HG03565 (cell line): Measurements from ENCODE around the gene ENPP7.

ENCODE experiments used
- ATAC-seq: cut with Tn5 transposase; IDR thresholded peaks from one replicate; pipeline ENCODE4 v1.9.1; 2021; ENCODE audit warnings: mild to moderate bottlenecking, moderate library complexity; ENCODE audit not compliant: unreplicated experiment

Gene ENPP7

DNA sequence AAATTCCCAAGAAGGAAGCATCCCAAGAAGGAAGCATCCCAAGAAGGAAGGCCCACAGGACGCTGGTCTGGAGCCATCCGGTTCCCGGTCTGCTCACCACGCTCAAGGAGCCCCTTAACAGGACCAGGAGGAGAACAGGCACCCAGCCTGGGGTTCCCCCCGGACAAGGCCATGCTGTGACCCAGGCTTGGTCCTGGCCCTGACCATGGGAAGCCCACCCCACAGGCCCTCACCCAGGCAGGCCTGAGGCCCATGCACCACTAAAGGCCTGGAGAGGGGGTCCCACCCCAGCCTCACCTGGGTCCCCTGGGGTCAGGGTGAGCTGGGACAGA is 340 bp upstream of the ENPP7 start:
- no peak for ATAC-seq

DNA sequence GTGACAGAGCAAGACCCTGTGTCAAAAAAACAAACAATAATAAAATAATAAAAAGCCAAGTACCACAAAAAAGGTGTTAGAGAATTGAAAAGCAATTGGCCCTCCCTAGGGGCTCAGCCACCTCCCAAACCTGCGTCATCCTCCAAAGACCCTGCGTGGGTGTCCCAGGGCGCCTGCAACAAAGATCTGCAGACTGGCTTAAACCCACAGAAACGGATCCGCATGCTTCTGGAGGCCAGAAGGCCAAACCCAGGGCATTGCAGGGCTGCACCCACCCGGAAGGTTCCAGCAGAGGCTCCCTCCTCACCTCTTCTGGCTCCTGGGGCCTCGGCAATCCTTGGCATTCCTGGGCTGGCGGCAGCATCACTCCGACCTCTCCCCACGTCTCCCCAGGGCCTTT is 1.5 kb downstream of the ENPP7 start:
- ATAC-seq: no peak

DNA sequence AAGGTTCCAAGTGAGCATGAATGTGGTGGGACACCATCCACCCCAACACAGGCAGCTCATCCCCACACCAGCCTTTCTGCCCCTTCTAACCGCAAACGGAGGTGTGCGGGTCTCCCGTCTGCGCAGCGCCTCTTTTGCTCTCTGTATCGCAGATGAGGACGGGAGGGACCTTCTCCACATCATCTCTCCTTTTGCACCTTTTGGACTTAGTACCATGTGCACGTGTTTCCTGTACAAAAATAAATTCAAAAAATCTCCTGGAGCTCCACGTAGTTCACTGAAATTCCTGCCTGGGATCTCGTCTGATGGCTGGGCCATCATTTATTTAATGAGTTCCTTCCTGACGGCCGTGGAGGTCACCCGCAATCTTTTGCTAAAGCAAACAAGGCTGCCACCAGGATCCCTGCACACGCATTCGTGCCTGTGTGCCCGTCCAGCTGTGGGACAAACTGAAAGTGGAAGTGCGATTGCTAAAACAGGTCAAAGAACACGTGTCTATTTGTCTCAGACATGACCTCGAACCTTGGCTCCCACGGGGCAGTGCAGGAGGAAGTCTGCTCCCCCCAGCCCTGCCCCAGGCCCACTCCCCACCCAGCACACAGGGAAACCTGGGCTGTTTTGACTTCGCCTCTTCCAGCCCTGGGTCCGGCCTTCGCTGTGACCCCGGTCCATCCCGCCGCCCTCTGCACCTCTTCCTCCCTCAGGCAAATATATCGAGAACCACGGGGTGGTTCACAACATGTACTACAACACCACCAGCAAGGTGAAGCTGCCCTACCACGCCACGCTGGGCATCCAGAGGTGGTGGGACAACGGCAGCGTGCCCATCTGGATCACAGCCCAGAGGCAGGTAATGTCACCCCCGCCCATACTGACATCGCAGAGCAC is 2.3 kb downstream of the ENPP7 start:
- no peak for ATAC-seq

DNA sequence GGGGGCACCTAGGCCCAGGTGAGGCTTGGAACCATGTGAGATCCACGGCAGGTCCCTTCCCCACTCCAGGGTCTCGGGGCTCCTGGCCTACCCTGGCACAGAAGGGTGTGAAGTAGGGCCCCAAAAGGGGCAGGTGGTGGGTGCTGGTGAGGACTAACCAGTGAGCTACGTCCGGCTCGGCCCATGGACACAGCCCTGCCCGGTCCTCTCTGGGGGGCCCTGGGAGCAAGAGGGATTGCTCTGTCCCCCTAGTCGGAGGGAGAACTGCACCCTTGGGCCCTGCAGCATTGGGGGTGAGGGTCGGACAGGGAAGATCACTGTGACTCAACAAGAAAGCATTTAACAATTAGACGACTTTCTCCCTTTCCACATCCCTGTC is 2.9 kb downstream of the ENPP7 start:
- ATAC-seq: no peak

DNA sequence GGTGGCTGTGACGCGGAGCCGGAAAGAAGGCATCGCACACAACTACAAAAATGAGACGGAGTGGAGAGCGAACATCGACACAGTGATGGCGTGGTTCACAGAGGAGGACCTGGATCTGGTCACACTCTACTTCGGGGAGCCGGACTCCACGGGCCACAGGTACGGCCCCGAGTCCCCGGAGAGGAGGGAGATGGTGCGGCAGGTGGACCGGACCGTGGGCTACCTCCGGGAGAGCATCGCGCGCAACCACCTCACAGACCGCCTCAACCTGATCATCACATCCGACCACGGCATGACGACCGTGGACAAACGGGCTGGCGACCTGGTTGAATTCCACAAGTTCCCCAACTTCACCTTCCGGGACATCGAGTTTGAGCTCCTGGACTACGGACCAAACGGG is 4.4 kb downstream of the ENPP7 start:
- no peak for ATAC-seq

DNA sequence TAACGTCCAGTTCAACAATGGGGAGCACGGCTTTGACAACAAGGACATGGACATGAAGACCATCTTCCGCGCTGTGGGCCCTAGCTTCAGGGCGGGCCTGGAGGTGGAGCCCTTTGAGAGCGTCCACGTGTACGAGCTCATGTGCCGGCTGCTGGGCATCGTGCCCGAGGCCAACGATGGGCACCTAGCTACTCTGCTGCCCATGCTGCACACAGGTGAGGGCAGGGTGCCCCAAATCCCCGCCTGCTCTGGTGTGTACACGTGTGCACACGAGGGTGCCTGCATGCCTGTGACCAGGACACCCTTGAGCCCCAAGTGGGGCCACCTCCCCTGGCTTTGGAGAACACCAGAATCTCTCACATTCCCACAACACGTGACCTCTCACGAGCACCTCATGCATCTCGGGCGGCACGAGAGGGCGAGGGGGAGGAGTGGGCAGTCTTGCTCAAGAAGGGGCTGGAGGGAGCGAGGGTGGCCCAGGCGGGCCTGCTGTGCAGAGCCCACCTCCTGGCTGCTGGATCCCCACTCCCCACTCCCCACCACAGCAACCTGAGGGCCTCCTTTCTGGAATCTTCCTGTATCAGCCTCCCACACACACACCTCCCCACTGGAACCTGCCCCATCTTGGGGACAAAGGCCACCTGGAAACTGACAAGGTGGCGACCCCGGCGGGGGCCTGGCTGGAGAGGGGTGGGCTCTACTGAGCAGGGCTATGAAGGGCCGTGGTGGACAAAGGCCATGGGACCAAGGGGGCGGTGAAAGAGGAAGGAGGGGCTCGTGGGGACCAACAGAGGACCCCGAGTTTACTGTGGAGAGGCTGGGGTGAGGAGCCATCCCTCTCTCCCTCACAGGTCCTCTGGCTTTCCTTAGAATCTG is 6.5 kb downstream of the ENPP7 start:
- no peak for ATAC-seq

DNA sequence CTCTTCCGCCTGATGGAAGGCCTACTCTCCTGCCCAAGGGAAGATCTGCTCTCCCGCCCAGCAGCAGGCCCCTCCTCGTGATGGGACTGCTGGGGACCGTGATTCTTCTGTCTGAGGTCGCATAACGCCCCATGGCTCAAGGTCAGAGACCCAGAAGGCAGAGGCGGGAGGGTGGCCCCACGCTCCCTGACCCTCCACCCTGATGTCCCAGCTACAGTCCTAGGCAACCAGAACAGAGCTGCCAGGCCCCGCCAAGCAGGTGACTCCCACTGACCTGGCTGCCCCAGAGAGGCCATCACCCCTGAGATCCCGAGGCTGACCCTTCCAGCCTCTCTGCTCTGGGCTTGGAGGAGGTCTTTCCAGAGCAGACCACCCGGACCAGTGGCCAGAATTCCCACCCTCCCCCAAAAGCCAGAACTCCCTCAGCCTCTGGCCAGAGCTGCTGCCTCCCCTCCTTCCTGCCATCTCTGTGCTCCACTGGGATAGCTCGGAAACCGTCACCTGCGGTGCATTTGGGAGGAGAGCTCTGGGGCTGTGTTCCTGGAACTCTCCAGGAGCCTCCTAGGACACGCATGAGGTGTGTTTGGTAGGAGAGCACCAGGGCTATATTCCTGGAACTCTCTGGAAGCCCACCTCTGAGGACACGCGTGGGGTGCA is 7.3 kb downstream of the ENPP7 start:
- ATAC-seq: no peak

DNA sequence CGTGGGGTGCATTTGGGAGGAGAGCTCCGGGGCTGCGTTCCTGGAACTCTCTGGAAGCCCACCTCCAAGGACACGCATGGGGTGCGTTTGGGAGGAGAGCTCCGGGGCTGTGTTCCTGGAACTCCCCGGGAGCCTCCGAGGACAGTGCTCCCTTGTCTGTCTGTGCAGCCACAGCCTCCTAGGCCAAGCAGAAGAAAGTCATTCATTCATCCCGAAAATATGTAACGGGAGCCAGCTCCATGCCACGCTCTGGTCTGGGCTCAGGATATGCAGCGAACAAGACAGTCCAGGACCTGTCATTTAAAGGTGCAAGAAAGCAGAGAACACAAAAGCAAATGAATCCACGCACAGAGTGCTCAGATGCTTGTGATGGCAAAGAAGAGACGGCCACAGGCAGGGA is 7.9 kb downstream of the ENPP7 start:
- ATAC-seq: no peak

DNA sequence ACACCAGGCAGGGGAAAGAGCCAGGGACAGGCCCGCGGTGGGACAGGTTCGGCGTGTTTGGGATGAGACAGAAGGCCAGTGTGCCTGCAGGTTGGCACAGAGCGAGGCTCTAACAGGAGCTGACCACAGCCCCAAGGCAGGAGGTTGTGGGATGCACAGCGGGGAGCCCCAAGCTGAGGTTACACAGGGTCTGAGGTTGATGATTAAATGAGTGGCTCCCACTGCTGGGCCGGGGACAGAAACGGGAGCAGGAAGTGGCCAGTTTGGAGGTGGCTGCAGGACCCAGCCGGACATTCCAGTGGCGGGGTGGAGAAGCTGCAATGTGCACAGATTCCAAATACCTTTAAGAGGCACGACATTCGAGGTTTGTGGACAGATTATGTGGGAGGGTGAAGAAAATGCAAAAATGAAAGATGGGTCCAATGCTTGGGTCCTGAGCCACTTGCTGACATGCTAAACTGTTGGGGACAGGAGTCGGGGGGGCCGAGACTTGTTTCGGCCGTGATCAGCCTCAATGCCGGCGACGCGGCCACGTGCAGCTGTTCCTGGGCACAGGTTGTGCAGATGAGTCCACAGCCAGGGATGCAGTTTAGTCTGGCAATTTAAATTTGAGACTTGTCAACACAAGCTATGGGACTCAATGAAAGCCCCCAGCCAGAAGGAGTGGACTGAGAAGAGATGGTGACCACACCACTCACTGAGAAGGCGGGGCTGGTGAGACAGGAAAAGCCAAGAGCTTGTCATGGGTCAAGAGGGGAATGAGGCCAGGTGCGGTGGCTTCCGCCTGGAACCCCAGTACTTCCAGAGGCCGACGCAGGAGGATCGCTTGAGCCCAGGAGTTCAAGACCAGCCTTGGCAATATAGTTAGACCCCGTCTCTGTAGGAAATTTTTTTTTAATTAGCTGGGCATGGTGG is 8.7 kb downstream of the ENPP7 start:
- no peak for ATAC-seq

DNA sequence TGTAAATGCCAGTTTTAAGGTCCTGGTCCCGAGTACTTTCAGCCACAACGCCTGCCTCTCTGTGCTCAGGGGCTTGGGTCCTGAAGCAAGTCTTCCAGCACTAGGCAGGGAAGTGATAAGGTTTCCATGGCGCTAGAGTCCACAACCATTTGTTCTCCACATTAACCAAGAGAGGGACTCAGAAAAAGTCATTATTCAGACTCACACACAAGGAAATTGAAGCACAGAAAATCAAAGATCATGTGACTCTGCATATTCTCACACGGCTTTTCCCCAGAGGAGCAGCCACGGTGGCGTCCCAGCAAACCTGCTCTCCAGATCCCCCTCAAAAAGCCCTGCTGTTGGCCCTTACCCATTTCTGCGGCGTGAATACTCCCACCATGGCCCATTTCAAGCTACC is 9.7 kb downstream of the ENPP7 start:
- no peak for ATAC-seq

DNA sequence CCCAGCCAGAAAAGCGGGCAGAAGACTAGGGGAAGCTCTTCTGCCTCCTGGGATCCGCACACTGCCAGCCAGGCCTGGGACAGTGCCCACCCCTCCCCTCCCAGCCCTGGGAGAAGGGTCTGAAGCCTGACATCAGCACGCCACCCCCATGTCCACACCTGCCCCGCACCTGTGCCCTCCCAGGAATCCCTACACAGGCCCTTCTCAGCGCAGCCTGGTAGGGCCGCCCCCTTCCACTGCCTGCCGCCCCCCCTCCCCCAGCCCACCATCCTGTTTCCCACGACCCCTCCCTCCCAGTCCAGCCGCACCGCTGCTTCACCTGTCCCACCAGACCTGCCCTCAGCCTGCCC is 10.6 kb downstream of the ENPP7 start:
- ATAC-seq: no peak

DNA sequence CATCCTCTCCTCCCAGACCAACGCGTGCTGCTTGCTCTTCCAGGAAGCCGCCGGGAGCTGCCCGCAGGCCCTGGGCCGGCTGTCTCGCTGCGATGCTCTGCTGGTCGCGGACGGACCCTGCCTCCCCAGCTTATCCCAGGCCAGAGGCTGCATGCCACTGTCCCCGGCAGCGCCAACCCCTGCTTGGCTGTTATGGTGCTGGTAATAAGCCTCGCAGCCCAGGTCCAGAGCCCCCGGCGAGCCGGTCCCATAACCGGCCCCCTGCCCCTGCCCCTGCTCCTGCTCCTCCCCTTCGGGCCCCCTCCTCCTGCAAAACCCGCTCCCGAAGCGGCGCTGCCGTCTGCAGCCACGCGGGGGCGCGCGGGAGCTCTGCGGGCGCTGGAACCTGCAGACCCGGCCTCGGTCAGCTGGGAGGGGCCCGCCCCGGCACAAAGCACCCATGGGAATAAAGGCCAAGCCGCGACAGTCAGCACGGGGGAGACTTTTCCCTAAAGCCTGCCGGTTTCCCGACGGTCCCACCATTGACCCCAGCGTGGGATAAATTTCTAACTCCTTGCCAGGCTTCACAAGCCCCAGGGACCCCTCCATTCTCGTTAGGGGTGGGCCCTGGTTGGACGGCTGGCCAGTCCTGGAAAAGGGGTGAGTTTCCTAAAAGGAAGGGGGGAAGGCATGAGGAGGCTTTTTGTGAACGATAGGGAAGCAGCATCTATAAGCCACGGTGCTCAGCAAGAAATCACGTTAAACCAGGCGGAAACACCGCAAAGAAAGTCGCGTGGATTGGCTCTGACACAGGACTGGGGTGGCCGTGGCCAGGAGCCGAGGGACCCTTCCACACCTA is 11.2 kb downstream of the ENPP7 start:
- no peak for ATAC-seq

DNA sequence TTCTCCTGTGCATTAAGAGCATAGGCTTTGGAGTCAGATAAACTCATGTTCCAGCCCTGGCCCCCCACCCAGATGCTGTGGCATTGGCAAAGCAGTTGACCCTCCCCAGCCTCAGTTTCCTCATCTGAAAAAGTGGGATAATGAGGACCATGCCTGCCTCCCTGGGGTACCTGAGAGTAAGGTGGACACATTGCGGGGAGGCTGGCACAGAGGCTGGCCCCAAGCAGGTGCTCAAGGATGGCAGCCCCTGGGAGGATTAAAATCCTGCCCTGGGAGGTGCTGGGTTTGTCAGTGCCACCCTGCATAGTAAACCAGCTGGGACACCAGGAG is 11.8 kb downstream of the ENPP7 start:
- no peak for ATAC-seq

DNA sequence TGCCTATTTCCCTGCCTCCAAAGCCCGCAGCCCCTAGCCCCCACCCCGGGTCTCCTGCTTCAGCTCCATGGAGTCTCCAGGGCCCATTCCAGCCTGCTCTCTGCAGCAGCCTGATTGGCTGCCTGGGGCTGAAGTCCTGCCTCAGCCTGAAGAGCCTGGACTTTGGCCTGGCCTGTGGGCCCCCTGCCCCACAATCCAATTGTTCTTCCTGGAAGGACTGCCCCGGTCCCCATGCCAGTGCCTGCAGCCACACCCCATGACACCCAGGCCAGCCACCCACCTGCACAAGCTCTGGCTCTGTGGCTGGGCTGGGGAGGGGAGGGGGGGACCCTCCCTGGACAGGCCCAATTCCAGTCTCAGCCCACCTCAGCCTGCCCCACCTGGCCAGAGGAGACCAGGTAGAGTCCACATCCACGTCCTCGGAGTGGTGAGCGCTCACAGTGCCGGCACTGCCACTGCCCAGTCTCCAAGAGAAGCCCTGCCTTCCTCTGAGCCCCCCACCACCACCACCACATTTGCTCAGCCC is 12.3 kb downstream of the ENPP7 start:
- ATAC-seq: no peak

DNA sequence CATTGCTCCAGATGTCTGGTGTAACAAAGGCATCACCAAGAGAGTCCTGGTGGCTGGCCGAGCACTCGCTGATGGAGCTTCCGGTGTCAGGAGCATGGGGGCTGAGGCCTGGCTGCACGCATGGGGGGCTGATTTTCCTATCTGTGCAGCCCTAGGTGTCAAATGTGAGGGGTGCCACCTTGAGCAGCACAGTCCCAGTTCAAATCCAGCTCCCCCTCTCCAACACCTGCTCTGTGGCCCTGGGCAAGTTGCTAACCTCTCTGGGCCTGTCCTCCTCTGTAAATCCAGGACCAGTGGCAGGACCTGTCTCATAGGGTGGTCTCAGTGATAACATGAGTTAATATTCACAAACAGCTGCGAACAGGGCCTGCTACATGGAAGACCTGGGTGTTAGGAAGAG is 12.9 kb downstream of the ENPP7 start:
- ATAC-seq: no peak

DNA sequence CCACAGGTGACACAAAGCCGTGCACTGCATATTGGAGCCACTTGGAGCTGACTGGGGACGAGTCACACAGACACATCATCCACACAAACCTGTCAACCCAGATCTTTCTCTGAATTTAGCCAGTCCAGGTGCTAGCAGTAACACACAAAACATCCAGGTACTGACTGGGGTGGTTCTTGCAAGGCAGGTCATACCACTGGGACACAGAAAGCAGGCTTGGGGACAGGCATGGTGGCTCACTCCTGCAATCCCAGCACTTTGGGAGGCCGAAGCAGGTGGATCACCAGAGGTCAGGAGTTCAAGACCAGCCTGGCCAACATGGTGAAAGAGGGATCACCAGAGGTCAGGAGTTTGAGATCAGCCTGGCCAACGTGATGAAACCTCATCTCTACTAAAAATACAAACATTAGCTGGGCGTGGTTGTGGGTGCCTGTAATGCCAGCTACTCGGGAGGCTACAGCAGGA is 14.9 kb downstream of the ENPP7 start:
- no peak for ATAC-seq

DNA sequence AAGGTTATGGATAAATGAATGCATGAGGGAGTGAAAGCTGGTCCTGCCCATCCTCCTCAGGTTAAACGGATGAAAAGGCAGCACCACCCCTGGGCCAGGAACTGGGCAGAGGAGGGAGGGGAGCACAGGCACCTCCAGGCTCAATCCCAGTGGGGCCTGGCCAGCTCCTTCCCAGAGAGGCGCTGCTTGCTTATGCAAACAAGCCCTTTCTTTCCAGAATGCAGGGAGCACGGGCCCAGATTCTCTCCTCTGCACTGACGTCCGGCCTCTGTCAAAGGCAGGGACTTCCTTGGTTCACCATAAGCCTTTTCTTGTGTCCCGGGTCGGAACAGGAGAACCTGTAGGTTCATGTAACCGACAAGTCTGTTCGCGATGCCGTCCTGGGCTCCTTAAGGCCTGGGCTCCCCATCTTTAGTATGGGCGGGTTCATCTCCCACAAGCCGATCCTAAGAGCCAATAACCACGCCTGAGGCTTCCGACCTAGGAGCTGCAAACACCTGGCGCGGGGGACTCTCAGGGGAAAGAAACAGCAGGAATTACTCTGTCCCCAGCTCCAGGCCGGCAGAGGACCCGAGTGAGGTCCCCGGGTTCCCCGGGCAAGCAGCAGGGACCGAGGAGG is 16.3 kb downstream of the ENPP7 start:
- ATAC-seq: no peak

DNA sequence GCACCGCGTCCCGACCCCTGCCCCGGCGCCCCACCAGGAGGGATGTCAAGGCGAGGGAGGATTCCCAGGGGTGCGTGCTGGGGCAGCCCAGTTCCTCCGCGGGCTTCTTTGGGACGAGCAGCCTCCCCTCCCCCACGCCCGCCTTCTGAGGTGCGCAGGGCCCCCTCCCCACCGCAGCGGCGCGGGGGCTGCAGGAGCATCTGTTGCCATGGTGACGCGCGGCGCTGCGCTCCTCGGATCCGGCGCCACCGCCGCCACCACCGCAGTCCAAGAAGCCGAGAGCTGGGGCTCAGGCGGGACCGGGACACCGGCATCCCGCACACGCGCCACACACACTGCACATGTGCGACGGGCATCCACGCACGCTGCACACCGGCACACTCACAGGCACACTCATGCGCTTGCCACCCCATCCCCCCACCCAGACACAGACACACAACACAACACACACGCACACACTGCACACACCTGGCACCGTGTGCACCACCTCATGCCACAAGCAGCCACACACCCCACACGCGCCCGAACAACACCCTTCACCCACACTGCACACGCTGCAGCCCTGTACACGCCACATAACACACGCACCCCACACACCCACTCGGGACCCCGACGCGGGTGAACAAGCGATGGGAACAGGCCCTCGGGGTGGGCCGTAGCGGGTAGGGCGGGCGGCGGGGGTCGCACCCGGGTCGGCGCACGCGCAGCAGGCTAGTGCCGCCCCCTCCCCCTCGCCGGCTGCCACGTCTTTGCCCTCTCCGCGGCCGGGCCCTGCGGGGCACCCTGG is 17.0 kb downstream of the ENPP7 start:
- no peak for ATAC-seq
